ENCODE data around the gene SETD1B.

- no peak for TF ChIP-seq CTCF (IDR thresholded peaks at IDR 0.05; ENCODE audit: poor library complexity, severe bottlenecking)
- no peak for TF ChIP-seq REST (IDR thresholded peaks at IDR 0.05; ENCODE audit: borderline replicate concordance)
Observed at GRCh38 chr12:121828826-121829225, 25.0 kb downstream of the SETD1B start.

Measured in neural cell (in vitro differentiated cells).